Pancreas (tissue), 10 donors: Measurements from ENCODE around the gene SOAT1. TPM values are rescaled to one million over a fixed set of nuclear protein-coding genes. Genes with fewer than 3 reads are reported as not detected.

Source experiments
- ATAC-seq, 4 donors: fragments of 200-7000 bp; cut with Tn5 transposase; one replicate each; pipeline versions ENCODE4 v1.8.0 to v1.9.1; 2020; ENCODE audit warnings: mild to moderate bottlenecking in 4 of 4, moderate library complexity in 4 of 4
- DNase-seq, 6 donors: peaks; one replicate each; pipeline ENCODE4 v3.0.0-alpha.2; 2020
- FAIRE-seq: peaks from 2 replicates; lab custom pipeline; 2012; peaks lifted over from hg19 to GRCh38; lab: Jason Lieb, UNC
- H3K27ac ChIP-seq, 4 donors: fragments of 200-600 bp; sonication (generic); 1 replicate in 3 of 4; 2 replicates in 1 of 4; pipeline versions ENCODE4 v1.5.0 to v1.8.0; 2020
- H3K27me3 ChIP-seq, 4 donors: fragments of 200-600 bp; one replicate each; pipeline ENCODE4 v1.8.0; 2021
- H3K36me3 ChIP-seq, 3 donors: fragments of 200-600 bp; sonication (generic) in 1 of 3; one replicate each; pipeline versions ENCODE4 v1.5.0 to v1.8.0; 2020 to 2021
- H3K4me1 ChIP-seq, 3 donors: fragments of 200-600 bp; one replicate each; pipeline ENCODE4 v1.8.0; 2021
- H3K4me3 ChIP-seq, 4 donors: fragments of 200-600 bp; sonication (generic) in 2 of 4; one replicate each; pipeline versions ENCODE4 v1.5.0 to v1.8.0; 2020 to 2021
- H3K9me3 ChIP-seq, 4 donors: fragments of 200-600 bp; one replicate each; pipeline ENCODE4 v1.8.0; 2021
- WGBS, 2 donors: extraction: QIAGEN DNeasy Blood & Tissue Kit; methylation state at CpG; one replicate each; pipeline ENCODE4 v1.1.7; 2013; 5-methylcytosine and 5-hydroxymethylcytosine counted together
- intact Hi-C, 3 donors: fragments of 100-400 bp; cut with DNase I; formaldehyde crosslinking; loops; one replicate each; pipeline versions ENCODE4 v1.11.1 to v1.14.2; 2022
- polyA plus RNA-seq, 2 donors: library from polyadenylated mRNA; stranded (reverse); fragments of 200-250 nt; gene quantifications; one replicate each; pipeline ENCODE4 v1.2.3, GENCODE V29; 2013
- total RNA-seq, 6 donors: library from RNA; stranded (reverse); fragmentation: NEBNext Ultra II Directional in 4 of 6; extraction: Animal tissue kit (Norgen Biotek cat#: 25700) in 4 of 6; gene quantifications; one replicate each; pipeline versions ENCODE4 v1.2.1 to v1.2.4, GENCODE V29; 2021 to 2023
- TF ChIP-seq, protein P1 (sequence below), 4 donors: fragments of 200-600 bp; sonication (generic) in 3 of 4; IDR thresholded peaks; one replicate each; pipeline versions ENCODE4 v1.5.0 to v1.8.0; 2021; ENCODE audit warnings: antibody characterized with exemption in 4 of 4
- donor health status: healthy with polysubstance abuse.
- donor health status: DM: no; HTN: no; CAD: no; lungs with moderate emphysema.
- donor health status: DM: no; HTN: no; CAD: no.
- donor health status: control.
- donor health status: control.
- donor health status: Bipolar disorder and iron deficiency.
- donor health status: DM: yes; HTN: yes; CAD: no.
- donor health status: DM: no; HTN: no; CAD: no.
- donor health status: DM: no; HTN: no; CAD: no.
- donor health status: DM: yes; HTN: yes; CAD: no.

The SOAT1 gene
- total and polyA plus RNA-seq, 8 donors = 6.8 to 66.8 (median 36.4) TPM

DNA sequence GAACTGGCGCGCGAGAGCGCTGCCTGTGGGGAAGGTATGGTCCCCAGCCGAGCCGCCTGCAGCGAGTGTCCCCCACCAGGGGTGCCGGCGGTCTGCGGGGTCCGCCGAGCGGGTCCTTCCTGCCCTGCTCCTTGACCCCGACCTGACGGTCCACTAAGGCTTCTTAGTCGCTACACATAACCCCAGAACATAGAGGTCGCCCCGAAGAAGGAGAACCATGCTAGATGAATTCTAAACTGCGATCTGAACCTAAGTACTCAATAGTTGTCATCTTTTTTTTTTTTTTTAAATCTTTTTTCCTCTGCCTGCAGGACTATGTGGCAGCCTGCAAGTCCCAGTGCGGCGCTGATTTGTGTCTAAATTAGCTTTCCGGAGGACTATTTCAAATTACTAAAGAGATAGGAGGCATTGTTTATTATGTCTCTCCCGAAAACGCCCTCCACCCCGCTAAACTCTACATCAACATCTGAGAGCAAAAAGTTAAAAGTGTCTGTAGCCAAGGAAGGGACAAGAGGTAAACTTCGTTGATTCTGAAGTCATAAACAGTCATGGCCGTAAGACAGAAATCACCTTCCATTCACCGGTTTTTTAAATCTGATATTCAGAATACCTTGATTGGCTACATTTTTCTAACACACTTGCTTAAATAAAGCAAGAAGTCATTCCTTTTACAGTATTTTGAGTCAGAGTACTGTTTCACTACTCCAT, 72.7 kb downstream of the SOAT1 start:
- TF ChIP-seq, protein P1, sequence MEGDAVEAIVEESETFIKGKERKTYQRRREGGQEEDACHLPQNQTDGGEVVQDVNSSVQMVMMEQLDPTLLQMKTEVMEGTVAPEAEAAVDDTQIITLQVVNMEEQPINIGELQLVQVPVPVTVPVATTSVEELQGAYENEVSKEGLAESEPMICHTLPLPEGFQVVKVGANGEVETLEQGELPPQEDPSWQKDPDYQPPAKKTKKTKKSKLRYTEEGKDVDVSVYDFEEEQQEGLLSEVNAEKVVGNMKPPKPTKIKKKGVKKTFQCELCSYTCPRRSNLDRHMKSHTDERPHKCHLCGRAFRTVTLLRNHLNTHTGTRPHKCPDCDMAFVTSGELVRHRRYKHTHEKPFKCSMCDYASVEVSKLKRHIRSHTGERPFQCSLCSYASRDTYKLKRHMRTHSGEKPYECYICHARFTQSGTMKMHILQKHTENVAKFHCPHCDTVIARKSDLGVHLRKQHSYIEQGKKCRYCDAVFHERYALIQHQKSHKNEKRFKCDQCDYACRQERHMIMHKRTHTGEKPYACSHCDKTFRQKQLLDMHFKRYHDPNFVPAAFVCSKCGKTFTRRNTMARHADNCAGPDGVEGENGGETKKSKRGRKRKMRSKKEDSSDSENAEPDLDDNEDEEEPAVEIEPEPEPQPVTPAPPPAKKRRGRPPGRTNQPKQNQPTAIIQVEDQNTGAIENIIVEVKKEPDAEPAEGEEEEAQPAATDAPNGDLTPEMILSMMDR (IDR thresholded peaks at IDR 0.05) = peak in 1 of 4 donors; percentile 3
- Histone ChIP-seq H3K36me3 (no peaks in the 10 kb centered on the region), H3K27ac (peak overlapping the region; percentile 64 to 94 (median 80)), H3K9me3 (no peaks in the 10 kb centered on the region), H3K4me3 (peak overlapping the region; percentile 43 to 71 (median 66)), H3K27me3 (no peaks in the 10 kb centered on the region), H3K4me1 (peaks cover 0 to 3% (median 0%) of the 10 kb centered on the region in 3 donors)
- WGBS, 2 donors = 1 to 3% methylated on average over 27 to 28 of the region's 28 CpGs
- peak; percentile 19 to 48 (median 42) for ATAC-seq
- DNase-seq = no peak
- FAIRE-seq = no peak
- intact Hi-C loops = loop anchor here in 1 of 3 donors (10.0 kb wide), 1 partner anchor 71 kb away; the partner anchor contains the start of gene SOAT1

DNA sequence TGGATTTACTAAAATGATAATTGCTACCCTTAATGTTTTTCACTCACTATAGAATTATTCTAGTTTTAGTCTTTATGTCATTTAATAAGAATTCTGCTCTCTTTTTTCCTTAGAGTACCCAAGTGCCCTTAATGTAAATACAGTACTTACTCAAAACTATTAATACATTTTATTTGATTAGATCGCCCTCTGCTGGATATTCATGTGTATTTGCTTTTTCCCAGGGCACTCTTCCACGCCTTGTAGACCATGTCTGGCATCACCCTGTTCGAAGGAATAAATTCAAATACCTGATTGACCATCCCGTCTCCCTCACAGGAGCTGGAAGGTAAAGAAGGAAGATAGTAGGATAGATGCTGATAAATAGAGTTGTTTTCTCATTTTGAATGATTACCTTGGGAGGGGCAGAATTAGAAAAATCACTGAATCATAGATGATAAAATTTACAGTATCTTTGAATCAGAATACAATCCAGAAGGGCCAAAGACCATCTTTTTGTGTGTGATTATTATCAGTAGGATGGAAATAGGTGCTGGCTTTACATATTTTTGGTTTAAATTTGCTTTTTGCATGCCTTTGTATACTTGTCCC, 76.2 kb downstream of the SOAT1 start:
- Histone ChIP-seq H3K4me3 (no peak overlapping the region), H3K4me1 (peaks cover 0 to 3% (median 0%) of the 10 kb centered on the region in 3 donors), H3K27ac (no peak overlapping the region), H3K9me3 (no peaks in the 10 kb centered on the region), H3K27me3 (no peaks in the 10 kb centered on the region), H3K36me3 (no peaks in the 10 kb centered on the region)
- TF ChIP-seq, protein P1 (IDR thresholded peaks at IDR 0.05) = peak; percentile 37 to 75 (median 64)
- ATAC-seq (peak; percentile 29 to 65 (median 56)), FAIRE-seq (peak; percentile 84), DNase-seq (peak in 1 of 6 donors; percentile 49)
- WGBS, 2 donors = 1 to 2% methylated on average over 4 of the region's 4 CpGs
- intact Hi-C loops = loop anchor here in 2 of 3 donors (5.0 to 10.0 kb wide), 4 partner anchors 75 to 288 kb away; partner anchors contain the start of genes SOAT1 (in 1 of the 2) and TOR3A (in 1 of the 2)

DNA sequence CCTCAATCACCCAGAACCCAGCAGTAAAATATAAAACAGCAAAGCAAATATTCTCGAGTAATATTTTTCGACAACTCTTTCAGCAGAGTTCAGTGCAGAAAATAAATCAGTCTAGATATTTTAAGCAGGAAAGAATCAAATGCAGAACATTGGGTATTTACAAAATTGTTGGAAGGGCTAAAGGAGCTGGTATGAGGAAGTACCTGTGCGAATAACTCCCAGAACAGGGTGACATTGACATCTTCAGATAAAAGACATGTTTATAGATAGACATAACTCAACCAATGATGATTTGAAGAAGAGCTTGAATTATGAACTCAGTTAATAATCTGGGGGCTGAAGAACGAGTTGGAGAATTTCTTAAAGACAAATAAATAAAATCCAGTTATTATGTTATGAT, 78.6 kb downstream of the SOAT1 start:
- no peak for FAIRE-seq
- no peaks in the 10 kb centered on the region for H3K27me3 ChIP-seq
- no peaks in the 10 kb centered on the region for H3K36me3 ChIP-seq
- H3K9me3 ChIP-seq = no peaks in the 10 kb centered on the region
- WGBS, 2 donors = 37 to 42% methylated on average over 4 of the region's 4 CpGs
- no peak for DNase-seq
- no peak overlapping the region for H3K4me3 ChIP-seq
- intact Hi-C loops = loop anchor here in 2 of 3 donors (5.0 to 10.0 kb wide), 3 partner anchors 117 to 290 kb away; partner anchors contain the start of gene TOR3A (in 1 of the 2)
- ATAC-seq = peak in 1 of 4 donors; percentile 61
- H3K4me1 ChIP-seq = no peaks in the 10 kb centered on the region
- TF ChIP-seq, protein P1 (IDR thresholded peaks at IDR 0.05) = no peak
- no peak overlapping the region for H3K27ac ChIP-seq

DNA sequence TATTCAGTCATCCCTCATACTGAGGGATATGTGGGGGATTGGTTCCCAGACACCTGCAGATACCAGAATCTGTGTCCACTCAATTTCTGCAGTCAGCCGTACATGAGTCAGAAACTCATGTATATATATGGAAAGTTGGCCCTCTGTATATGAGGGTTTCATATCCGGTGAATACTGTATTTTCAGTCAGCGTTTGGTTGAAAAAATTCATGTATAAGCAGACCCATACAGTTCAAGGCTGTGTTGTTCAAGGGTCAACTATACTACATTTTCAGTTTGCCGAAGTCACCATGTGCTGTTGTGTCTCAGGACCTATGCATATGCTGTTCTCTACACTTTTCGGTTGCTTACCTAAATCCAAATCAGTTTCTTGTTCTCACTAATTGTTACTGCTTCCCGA, 82.6 kb downstream of the SOAT1 start:
- no peak for ATAC-seq
- H3K4me1 ChIP-seq = no peaks in the 10 kb centered on the region
- no peaks in the 10 kb centered on the region for H3K9me3 ChIP-seq
- no peaks in the 10 kb centered on the region for H3K36me3 ChIP-seq
- DNase-seq = no peak
- intact Hi-C loops = loop anchor here in 1 of 3 donors (10.0 kb wide), 1 partner anchor 121 kb away; no protein-coding TSS in a partner anchor
- no peaks in the 10 kb centered on the region for H3K27me3 ChIP-seq
- FAIRE-seq = no peak
- no peak overlapping the region for H3K4me3 ChIP-seq
- TF ChIP-seq, protein P1 (IDR thresholded peaks at IDR 0.05) = no peak
- WGBS, 2 donors = 84 to 85% methylated on average over 6 of the region's 6 CpGs
- H3K27ac ChIP-seq = no peak overlapping the region
